Neural cell (in vitro differentiated cells): ENCODE data around the gene SYF2. TPM values are rescaled to one million over a fixed set of nuclear protein-coding genes. Genes with fewer than 3 reads are reported as not detected.

Source experiments
- H2AFZ ChIP-seq: fragments of 200-600, 300-800 bp; sonication (generic), shearing (Covaris generic); 2 replicates; pipeline ENCODE4 v1.6.0; 2014; ENCODE audit warnings: low read depth, mild to moderate bottlenecking, antibody characterized with exemption, low read length, moderate library complexity
- H3F3A ChIP-seq: fragments of 200-600 bp; shearing (Covaris generic); 2 replicates; pipeline ENCODE4 v1.6.1; 2016; ENCODE audit warnings: mild to moderate bottlenecking, moderate library complexity, mixed read lengths, antibody characterized with exemption, low read length; ENCODE audit not compliant: insufficient read depth, poor library complexity, severe bottlenecking
- H3K27ac ChIP-seq: fragments of 200-600, 300-800 bp; sonication (generic), shearing (Covaris generic); 2 replicates; pipeline ENCODE4 v1.5.1; 2014; ENCODE audit warnings: mild to moderate bottlenecking, low read length, moderate library complexity
- H3K27me3 ChIP-seq: fragments of 300-800, 200-600 bp; sonication (generic), shearing (Covaris generic); 2 replicates; pipeline ENCODE4 v1.6.0; 2014; ENCODE audit warnings: mild to moderate bottlenecking, low read depth, low read length, moderate library complexity; ENCODE audit not compliant: insufficient read depth
- H3K36me3 ChIP-seq: fragments of 300-800, 200-600 bp; sonication (generic), shearing (Covaris generic); 2 replicates; pipeline ENCODE4 v1.5.1; 2014; ENCODE audit warnings: mild to moderate bottlenecking, antibody characterized with exemption, low read length, moderate library complexity; ENCODE audit not compliant: insufficient read depth
- H3K4me2 ChIP-seq: fragments of 300-800, 200-600 bp; sonication (generic), shearing (Covaris generic); 2 replicates; pipeline ENCODE4 v1.6.0; 2014; ENCODE audit warnings: mild to moderate bottlenecking, low read length
- H3K4me3 ChIP-seq: fragments of 300-800, 200-600 bp; sonication (generic), shearing (Covaris generic); 2 replicates; pipeline ENCODE4 v1.5.1; 2014; ENCODE audit warnings: mild to moderate bottlenecking, low read length, moderate library complexity
- H3K79me2 ChIP-seq: fragments of 200-600 bp; shearing (Covaris generic); replicated peaks from 2 replicates; pipeline ENCODE4 v1.6.0; 2014; ENCODE audit warnings: mild to moderate bottlenecking, low read length, moderate library complexity; ENCODE audit not compliant: insufficient read depth
- H3K9ac ChIP-seq: fragments of 300-800, 200-600 bp; sonication (generic), shearing (Covaris generic); 2 replicates; pipeline ENCODE4 v1.6.1; 2016; ENCODE audit warnings: mild to moderate bottlenecking, low read length, mixed read lengths
- H3K9me2 ChIP-seq: fragments of 200-600 bp; shearing (Covaris generic); 2 replicates; pipeline ENCODE4 v1.6.1; 2016; ENCODE audit warnings: mild to moderate bottlenecking, low read length, mixed read lengths; ENCODE audit not compliant: insufficient read depth
- H3K9me3 ChIP-seq: fragments of 200-600, 300-800 bp; sonication (generic), shearing (Covaris generic); 2 replicates; pipeline ENCODE4 v1.6.1; 2016; ENCODE audit warnings: mild to moderate bottlenecking, mixed run types, low read length, moderate library complexity, mixed read lengths
- H4K20me1 ChIP-seq: fragments of 200-600 bp; shearing (Covaris generic); 2 replicates; pipeline ENCODE4 v1.6.1; 2016; ENCODE audit warnings: mild to moderate bottlenecking, mixed run types; ENCODE audit not compliant: insufficient read depth
- CTCF ChIP-seq: fragments of 450-650 bp; IDR thresholded peaks from 2 replicates; pipeline ENCODE4 v1.5.1; 2014; ENCODE audit warnings: antibody characterized with exemption, mild to moderate bottlenecking, moderate library complexity; ENCODE audit not compliant: poor library complexity, severe bottlenecking
- EP300 ChIP-seq: fragments of 450-650 bp; conservative IDR thresholded peaks from 2 replicates; pipeline ENCODE4 v1.6.1; 2014; ENCODE audit warnings: antibody characterized with exemption, mild to moderate bottlenecking, moderate library complexity; ENCODE audit not compliant: poor library complexity, severe bottlenecking
- EZH2 ChIP-seq: fragments of 200-600, 300-800 bp; shearing (Covaris generic), sonication (generic); IDR thresholded peaks from 2 replicates; pipeline ENCODE4 v1.6.1; 2014; ENCODE audit warnings: antibody characterized with exemption, low read length, borderline replicate concordance, mild to moderate bottlenecking; ENCODE audit not compliant: insufficient read depth, poor library complexity, severe bottlenecking
- MXI1 ChIP-seq: fragments of 450-650 bp; conservative IDR thresholded peaks from 2 replicates; pipeline ENCODE4 v1.6.1; 2014; ENCODE audit warnings: antibody characterized with exemption, mild to moderate bottlenecking; ENCODE audit not compliant: poor library complexity, severe bottlenecking
- POLR2AphosphoS5 ChIP-seq: IDR thresholded peaks from 2 replicates; pipeline ENCODE4 v1.6.1; 2012
- RAD21 ChIP-seq: fragments of 450-650 bp; conservative IDR thresholded peaks from 2 replicates; pipeline ENCODE4 v1.6.1; 2014; ENCODE audit warnings: antibody characterized with exemption, mild to moderate bottlenecking, moderate library complexity
- REST ChIP-seq: IDR thresholded peaks from 2 replicates; pipeline ENCODE4 v1.6.1; 2012; ENCODE audit warnings: borderline replicate concordance
- SMC3 ChIP-seq: fragments of 450-650 bp; conservative IDR thresholded peaks from 2 replicates; pipeline ENCODE4 v1.6.1; 2014; ENCODE audit warnings: antibody characterized with exemption, mild to moderate bottlenecking, moderate library complexity; ENCODE audit not compliant: poor library complexity
- TAF1 ChIP-seq: IDR thresholded peaks from 2 replicates; pipeline ENCODE4 v1.6.1; 2012; ENCODE audit warnings: low read depth
- polyA plus RNA-seq: library from polyadenylated mRNA; depleted of rRNA; stranded (reverse); fragments of >200 nt; gene quantifications from 2 replicates; pipeline ENCODE4 v1.2.3, GENCODE V29; 2014

SYF2 gene
- polyA plus RNA-seq, 1 donor from 2014 or later, result 94.1 TPM

- H3K4me2 ChIP-seq, result peak overlapping the region; percentile 24
- H3K79me2 ChIP-seq, result peaks cover 31% of the 10 kb centered on the region
- H3K9me2 ChIP-seq, result no peaks in the 10 kb centered on the region
- peak overlapping the region; percentile 87 for H3K4me3 ChIP-seq
- H3K36me3 ChIP-seq, result peaks cover 8% of the 10 kb centered on the region
- no peaks in the 10 kb centered on the region for H4K20me1 ChIP-seq
- H3K9ac ChIP-seq, result peak overlapping the region; percentile 82
- peak; percentile 44 for TF ChIP-seq CTCF
- TF ChIP-seq EZH2, result no peak
- TF ChIP-seq SMC3, result peak; percentile 33
- no peaks in the 10 kb centered on the region for H3F3A ChIP-seq
- H3K27me3 ChIP-seq, result no peaks in the 10 kb centered on the region
- no peaks in the 10 kb centered on the region for H3K9me3 ChIP-seq
- H2AFZ ChIP-seq, result peak overlapping the region; percentile 65
- H3K27ac ChIP-seq, result peak overlapping the region; percentile 82
These were observed 15.8 kb upstream of the SYF2 start for GRCh38 chr1:25247829-25248754.

- Histone ChIP-seq H3F3A (no peaks in the 10 kb centered on the region), H3K4me2 (peak within 1 kb of the TSS; percentile 77), H3K9me3 (no peaks in the 10 kb centered on the region), H3K27me3 (no peaks in the 10 kb centered on the region), H3K79me2 (peaks cover 31% of the 10 kb centered on the region), H3K36me3 (peaks cover 8% of the 10 kb centered on the region), H3K27ac (peak within 1 kb of the TSS; percentile 82), H4K20me1 (no peaks in the 10 kb centered on the region), H3K4me3 (peak within 1 kb of the TSS; percentile 87), H3K9ac (peak within 1 kb of the TSS; percentile 82), H2AFZ (peak within 1 kb of the TSS; percentile 65), H3K9me2 (no peaks in the 10 kb centered on the region)
- TF ChIP-seq SMC3, result peak; percentile 22
- TF ChIP-seq CTCF, result no peak
- TF ChIP-seq MXI1, result no peak
- TF ChIP-seq TAF1, result peak; percentile 86
- TF ChIP-seq EP300, result no peak
- TF ChIP-seq POLR2AphosphoS5, result peak; percentile 98
- TF ChIP-seq REST, result peak; percentile 60
- no peak for TF ChIP-seq EZH2
- TF ChIP-seq RAD21, result no peak
These were observed 14.9 kb upstream of the SYF2 start, which contains the start of gene RSRP1 for GRCh38 chr1:25247024-25247828. TSS of gene RSRP1 (minus strand) at chr1:25247454. CDS start at chr1:25246963, 491 bp downstream.
